Measurements from ENCODE around the gene ZBTB20. TPM values are rescaled to one million over a fixed set of nuclear protein-coding genes. Genes with fewer than 3 reads are reported as not detected.

The ZBTB20 gene
- total RNA-seq, 1 experiment from 2014 or later: 26.5 TPM

DNA sequence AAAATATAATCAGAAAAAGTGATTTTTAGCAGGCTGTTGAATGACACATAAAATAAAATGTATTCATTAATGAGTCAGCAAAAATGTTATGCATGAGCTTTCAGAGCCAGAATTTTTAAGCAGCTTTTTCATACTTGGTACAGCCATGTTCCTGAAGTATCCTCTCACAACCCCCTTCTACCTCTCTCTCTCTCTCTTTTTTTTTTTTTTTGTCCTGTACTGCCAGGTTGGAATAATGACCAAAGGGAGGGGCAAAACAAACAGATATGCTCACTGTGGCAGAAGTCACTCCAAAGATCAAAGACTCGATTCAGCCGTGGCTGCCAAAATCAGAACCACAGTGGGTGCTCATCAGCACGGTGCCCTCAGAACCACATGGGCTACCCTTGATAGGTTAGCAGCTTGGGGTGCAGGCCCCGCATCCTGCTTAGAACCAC lies 383.0 kb downstream of the ZBTB20 start:
- 0 out of 2 replicates have a peak overlapping the region, but pooled peaks have one; percentile 31 for H2AFZ ChIP-seq
- CTCF ChIA-PET: interaction anchor here (0.6 kb wide), 1 partner anchor 93 kb away, joined by 3 read pairs; no protein-coding TSS in a partner anchor

DNA sequence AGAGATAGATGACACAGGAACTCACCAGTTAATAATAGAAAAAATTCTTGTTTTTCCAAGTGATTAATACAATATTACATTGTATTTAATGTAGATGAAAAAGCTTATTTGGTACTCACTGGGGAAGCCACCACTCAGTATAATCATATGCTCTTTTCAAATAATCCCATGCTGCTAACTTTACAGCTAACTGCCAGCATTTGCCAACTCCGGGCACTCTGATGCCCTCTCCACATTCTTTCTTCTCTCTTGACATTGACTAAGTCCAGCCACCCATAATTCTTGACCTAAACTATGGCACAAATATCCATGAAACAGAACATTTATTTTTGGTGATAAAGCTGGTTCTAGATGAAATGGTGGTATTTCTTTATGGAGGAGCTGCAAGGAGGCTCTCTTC lies 384.9 kb downstream of the ZBTB20 start:
- Histone ChIP-seq H3K4me2 (no peak overlapping the region), H3K27me3 (ENCODE audit: insufficient read depth, low read depth) (no peaks in the 10 kb centered on the region), H3K27ac (no peak overlapping the region), H3K4me3 (no peak overlapping the region), H3F3A (ENCODE audit: insufficient read depth, low read depth) (no peaks in the 10 kb centered on the region), H3K9me3 (ENCODE audit: insufficient read depth, low read depth) (no peaks in the 10 kb centered on the region), H4K20me1 (ENCODE audit: insufficient read depth) (no peaks in the 10 kb centered on the region), H3K9me2 (ENCODE audit: insufficient read depth) (no peaks in the 10 kb centered on the region), H3K36me3 (ENCODE audit: low read depth) (no peaks in the 10 kb centered on the region), H2AFZ (no peak overlapping the region), H3K4me1 (replicated peaks; ENCODE audit: insufficient read depth) (peaks cover 6% of the 10 kb centered on the region), H3K79me2 (ENCODE audit: low read depth) (no peaks in the 10 kb centered on the region)
- no peak for TF ChIP-seq EZH2 (IDR thresholded peaks at IDR 0.05; ENCODE audit: low read depth)
- TF ChIP-seq, protein P1, sequence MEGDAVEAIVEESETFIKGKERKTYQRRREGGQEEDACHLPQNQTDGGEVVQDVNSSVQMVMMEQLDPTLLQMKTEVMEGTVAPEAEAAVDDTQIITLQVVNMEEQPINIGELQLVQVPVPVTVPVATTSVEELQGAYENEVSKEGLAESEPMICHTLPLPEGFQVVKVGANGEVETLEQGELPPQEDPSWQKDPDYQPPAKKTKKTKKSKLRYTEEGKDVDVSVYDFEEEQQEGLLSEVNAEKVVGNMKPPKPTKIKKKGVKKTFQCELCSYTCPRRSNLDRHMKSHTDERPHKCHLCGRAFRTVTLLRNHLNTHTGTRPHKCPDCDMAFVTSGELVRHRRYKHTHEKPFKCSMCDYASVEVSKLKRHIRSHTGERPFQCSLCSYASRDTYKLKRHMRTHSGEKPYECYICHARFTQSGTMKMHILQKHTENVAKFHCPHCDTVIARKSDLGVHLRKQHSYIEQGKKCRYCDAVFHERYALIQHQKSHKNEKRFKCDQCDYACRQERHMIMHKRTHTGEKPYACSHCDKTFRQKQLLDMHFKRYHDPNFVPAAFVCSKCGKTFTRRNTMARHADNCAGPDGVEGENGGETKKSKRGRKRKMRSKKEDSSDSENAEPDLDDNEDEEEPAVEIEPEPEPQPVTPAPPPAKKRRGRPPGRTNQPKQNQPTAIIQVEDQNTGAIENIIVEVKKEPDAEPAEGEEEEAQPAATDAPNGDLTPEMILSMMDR (conservative IDR thresholded peaks at IDR 0.05): no peak
- ChIA-PET CTCF (no interaction called here), POLR2A (ENCODE audit: unreplicated experiment) (no interaction called here)
- no TSS peak for BruUV-seq (replicated peaks)
- intact Hi-C loops (cut with micrococcal nuclease; ENCODE audit: unreplicated experiment): no loop called here
- no peak for DNase-seq

More for the DNA sequence above, 383.0 kb downstream of the ZBTB20 start:
- no peak for DNase-seq
- H3K4me1 ChIP-seq (replicated peaks; ENCODE audit: insufficient read depth): peaks cover 6% of the 10 kb centered on the region
- H3K9me3 ChIP-seq (ENCODE audit: insufficient read depth, low read depth): no peaks in the 10 kb centered on the region
- no peaks in the 10 kb centered on the region for H3K36me3 ChIP-seq (ENCODE audit: low read depth)
- no peak for TF ChIP-seq EZH2 (IDR thresholded peaks at IDR 0.05; ENCODE audit: low read depth)
- TF ChIP-seq, protein P1 (conservative IDR thresholded peaks at IDR 0.05): no peak
- H3K79me2 ChIP-seq (ENCODE audit: low read depth): no peaks in the 10 kb centered on the region
- H3K9me2 ChIP-seq (ENCODE audit: insufficient read depth): no peaks in the 10 kb centered on the region
- no TSS peak for BruUV-seq (replicated peaks)
- POLR2A ChIA-PET (ENCODE audit: unreplicated experiment): no interaction called here
- no peak overlapping the region for H3K4me3 ChIP-seq
- H3K27ac ChIP-seq: no peak overlapping the region
- intact Hi-C loops (cut with micrococcal nuclease; ENCODE audit: unreplicated experiment): no loop called here
- no peaks in the 10 kb centered on the region for H3F3A ChIP-seq (ENCODE audit: insufficient read depth, low read depth)
- H3K27me3 ChIP-seq (ENCODE audit: insufficient read depth, low read depth): no peaks in the 10 kb centered on the region
- H4K20me1 ChIP-seq (ENCODE audit: insufficient read depth): no peaks in the 10 kb centered on the region
- H3K4me2 ChIP-seq: no peak overlapping the region; the same call in 1 of the 2 replicates

DNA sequence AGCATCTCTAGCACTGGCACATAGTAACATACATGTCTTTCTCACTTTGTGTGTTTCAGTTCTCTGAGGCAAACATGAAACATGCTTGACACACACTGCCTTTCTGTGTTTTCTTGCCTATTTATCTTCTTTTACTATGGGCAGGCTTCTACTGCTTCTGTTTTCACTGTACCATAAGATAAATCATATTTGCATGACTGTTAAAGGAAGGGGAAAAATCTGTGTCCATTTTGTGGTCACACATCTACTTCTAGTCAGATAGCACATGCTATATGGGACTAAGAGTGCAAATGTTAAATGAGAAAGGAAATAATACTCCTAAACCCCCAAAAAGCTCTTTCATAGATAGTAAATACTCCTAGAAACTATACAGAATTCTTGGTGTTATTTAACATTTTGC lies 386.4 kb downstream of the ZBTB20 start:
- Histone ChIP-seq H3K36me3 (ENCODE audit: low read depth) (no peaks in the 10 kb centered on the region), H3K27me3 (ENCODE audit: insufficient read depth, low read depth) (no peaks in the 10 kb centered on the region), H3K9me3 (ENCODE audit: insufficient read depth, low read depth) (no peaks in the 10 kb centered on the region), H3K4me2 (no peak overlapping the region), H3F3A (ENCODE audit: insufficient read depth, low read depth) (no peaks in the 10 kb centered on the region), H4K20me1 (ENCODE audit: insufficient read depth) (no peaks in the 10 kb centered on the region), H3K27ac (no peak overlapping the region), H3K9me2 (ENCODE audit: insufficient read depth) (no peaks in the 10 kb centered on the region), H3K4me1 (replicated peaks; ENCODE audit: insufficient read depth) (peaks cover 6% of the 10 kb centered on the region), H3K4me3 (no peak overlapping the region), H3K79me2 (ENCODE audit: low read depth) (no peaks in the 10 kb centered on the region), H2AFZ (no peak overlapping the region)
- intact Hi-C loops (cut with micrococcal nuclease; ENCODE audit: unreplicated experiment): no loop called here
- POLR2A ChIA-PET (ENCODE audit: unreplicated experiment): no interaction called here
- CTCF ChIA-PET: no interaction called here
- BruUV-seq (replicated peaks): no TSS peak
- no peak for TF ChIP-seq EZH2 (IDR thresholded peaks at IDR 0.05; ENCODE audit: low read depth)
- TF ChIP-seq, protein P1 (conservative IDR thresholded peaks at IDR 0.05): no peak
- DNase-seq: no peak

All from PC-9 (cell line).